ENCODE data around the gene HEBP2. TPM values are rescaled to one million over a fixed set of nuclear protein-coding genes. Genes with fewer than 3 reads are reported as not detected.
"Not testable (repeated sequence)": the region's sequence is repeated elsewhere in the genome, so short reads cannot be mapped to it uniquely, and the experiment has no call there.

The HEBP2 gene, protein sequence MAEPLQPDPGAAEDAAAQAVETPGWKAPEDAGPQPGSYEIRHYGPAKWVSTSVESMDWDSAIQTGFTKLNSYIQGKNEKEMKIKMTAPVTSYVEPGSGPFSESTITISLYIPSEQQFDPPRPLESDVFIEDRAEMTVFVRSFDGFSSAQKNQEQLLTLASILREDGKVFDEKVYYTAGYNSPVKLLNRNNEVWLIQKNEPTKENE
- total RNA-seq (10 to 100 TPM; 46.3 to 75.3 (median 65.5) TPM), polyA plus RNA-seq (10 to 100 TPM; 16.6 to 21.0 (median 19.4) TPM)

DNA sequence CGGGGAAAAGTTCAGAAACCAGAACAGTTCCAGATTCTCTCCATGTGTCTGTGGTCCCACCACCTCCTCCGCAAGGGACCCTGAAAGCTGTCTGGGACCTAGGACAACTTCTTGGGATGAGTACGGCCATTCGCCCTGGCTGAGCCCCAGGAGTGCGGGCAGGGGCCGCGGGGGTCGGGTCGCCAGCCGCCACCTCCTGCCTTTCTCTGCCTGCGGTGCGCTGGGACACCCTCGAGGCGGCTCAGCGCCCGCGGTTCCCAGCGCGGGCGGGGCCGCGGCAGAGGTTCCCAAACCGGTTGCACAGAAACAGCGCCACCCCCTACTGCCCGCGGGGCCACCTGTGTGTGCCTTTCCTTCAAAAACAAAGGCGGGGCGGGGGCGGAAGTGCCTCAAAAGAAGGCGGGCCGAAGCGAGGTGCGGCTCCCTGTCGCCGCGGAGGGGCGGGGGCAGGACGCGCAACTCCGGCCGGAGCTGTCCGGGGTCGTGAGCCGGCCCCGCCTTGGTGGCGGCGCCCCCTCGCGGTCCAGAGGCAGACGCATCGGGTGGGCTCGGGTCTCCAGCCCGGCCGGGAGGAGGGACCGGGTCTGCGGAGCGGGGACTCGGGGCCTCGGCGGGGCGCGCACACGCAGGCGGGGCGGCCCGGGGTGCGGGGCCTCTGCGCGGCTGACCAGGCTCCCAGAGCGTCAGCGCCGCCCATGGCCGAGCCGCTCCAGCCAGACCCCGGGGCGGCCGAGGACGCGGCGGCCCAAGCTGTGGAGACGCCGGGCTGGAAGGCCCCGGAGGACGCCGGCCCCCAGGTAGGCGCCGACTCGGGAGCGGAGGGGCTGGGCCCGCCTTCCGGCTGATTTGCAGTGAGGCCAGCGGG is at the start of gene HEBP2:
TSS of gene HEBP2 (plus strand) at position 423 of the 865 bp plus-strand sequence. CDS start at position 696, 273 bp downstream.
- peak within 1 kb of the TSS; percentile 66 to 95 (median 76) for H3K4me3 ChIP-seq
- peaks cover 0 to 34% (median 17%) of the 10 kb centered on the region in 4 donors for H3K36me3 ChIP-seq
- TF ChIP-seq POLR2A (IDR thresholded peaks at IDR 0.05) = peak; percentile 35 to 63
- no peak for TF ChIP-seq EP300 (IDR thresholded peaks at IDR 0.05)
- TF ChIP-seq, protein P1, sequence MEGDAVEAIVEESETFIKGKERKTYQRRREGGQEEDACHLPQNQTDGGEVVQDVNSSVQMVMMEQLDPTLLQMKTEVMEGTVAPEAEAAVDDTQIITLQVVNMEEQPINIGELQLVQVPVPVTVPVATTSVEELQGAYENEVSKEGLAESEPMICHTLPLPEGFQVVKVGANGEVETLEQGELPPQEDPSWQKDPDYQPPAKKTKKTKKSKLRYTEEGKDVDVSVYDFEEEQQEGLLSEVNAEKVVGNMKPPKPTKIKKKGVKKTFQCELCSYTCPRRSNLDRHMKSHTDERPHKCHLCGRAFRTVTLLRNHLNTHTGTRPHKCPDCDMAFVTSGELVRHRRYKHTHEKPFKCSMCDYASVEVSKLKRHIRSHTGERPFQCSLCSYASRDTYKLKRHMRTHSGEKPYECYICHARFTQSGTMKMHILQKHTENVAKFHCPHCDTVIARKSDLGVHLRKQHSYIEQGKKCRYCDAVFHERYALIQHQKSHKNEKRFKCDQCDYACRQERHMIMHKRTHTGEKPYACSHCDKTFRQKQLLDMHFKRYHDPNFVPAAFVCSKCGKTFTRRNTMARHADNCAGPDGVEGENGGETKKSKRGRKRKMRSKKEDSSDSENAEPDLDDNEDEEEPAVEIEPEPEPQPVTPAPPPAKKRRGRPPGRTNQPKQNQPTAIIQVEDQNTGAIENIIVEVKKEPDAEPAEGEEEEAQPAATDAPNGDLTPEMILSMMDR (IDR thresholded peaks at IDR 0.05) = peak in 1 of 4 experiments; percentile 44
- TF ChIP-seq POLR2AphosphoS5 (IDR thresholded peaks at IDR 0.05) = peak; percentile 67 to 89 (median 73)
- peak; percentile 96 for DNase-seq
- 0 to 1% methylated on average over 92 of the region's 92 CpGs for WGBS, 2 donors
- peaks cover 0 to 15% (median 11%) of the 10 kb centered on the region in 4 donors for H3K4me1 ChIP-seq
- intact Hi-C loops (cut with DNase I) = loop anchor here (2.0 to 10.0 kb wide), 5 partner anchors 287 to 581 kb away; partner anchors contain the start of genes CCDC28A, REPS1 and TNFAIP3
- H3K27ac ChIP-seq = peak within 1 kb of the TSS; percentile 90 to 94 (median 92)
- no peaks in the 10 kb centered on the region for H3K27me3 ChIP-seq
- H3K9me3 ChIP-seq = no peaks in the 10 kb centered on the region

DNA sequence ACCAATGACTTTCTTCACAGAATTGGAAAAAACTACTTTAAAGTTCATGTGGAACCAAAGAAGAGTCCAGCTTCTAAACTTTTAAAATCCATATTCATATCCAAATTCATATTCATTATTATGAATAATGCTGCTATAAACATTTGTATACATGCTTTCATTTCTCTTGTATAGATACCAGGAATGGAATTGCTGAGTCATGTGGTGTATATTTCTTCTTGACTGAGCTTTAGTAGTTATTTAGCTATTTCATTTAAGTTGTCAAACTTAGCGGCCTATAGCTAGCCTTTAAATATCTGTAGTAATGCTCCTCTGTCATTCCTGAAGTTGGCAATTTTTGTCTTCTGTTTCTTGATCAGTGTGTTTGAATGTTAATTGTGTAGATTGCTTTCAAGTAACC is 46.1 kb upstream of the HEBP2 start:
- Histone ChIP-seq H3K9me3 (no peaks in the 10 kb centered on the region), H3K36me3 (no peaks in the 10 kb centered on the region), H3K4me3 (no peak overlapping the region), H3K27ac (no peak overlapping the region), H3K27me3 (no peaks in the 10 kb centered on the region), H3K4me1 (no peaks in the 10 kb centered on the region)
- no peak for TF ChIP-seq POLR2AphosphoS5 (IDR thresholded peaks at IDR 0.05)
- no peak for TF ChIP-seq POLR2A (IDR thresholded peaks at IDR 0.05)
- no peak for TF ChIP-seq EP300 (IDR thresholded peaks at IDR 0.05)
- TF ChIP-seq, protein P1 (IDR thresholded peaks at IDR 0.05) = no peak
- WGBS, 2 donors = 91 to 100% methylated on average over 1 of the region's 1 CpG
- intact Hi-C loops (cut with DNase I) = no loop called here
- DNase-seq = no peak

DNA sequence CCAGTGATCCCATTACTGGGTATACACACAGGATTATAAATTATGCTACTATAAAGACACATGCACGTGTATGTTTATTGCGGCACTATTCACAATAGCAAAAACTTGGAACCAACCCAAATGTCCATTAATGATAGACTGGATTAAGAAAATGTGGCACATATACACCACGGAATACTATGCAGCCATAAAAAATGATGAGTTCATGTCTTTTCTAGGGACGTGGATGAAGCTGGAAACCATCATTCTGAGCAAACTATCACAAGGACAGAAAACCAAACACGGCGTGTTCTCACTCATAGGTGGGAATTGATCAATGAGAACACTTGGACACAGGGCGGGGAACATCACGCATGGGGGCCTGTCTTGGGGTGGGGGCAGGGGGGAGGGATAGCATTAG is 35.3 kb upstream of the HEBP2 start:
- H3K27ac ChIP-seq; H3K4me1 ChIP-seq; H3K4me3 ChIP-seq; DNase-seq; H3K27me3 ChIP-seq; H3K9me3 ChIP-seq; intact Hi-C loops (cut with DNase I); H3K36me3 ChIP-seq: not testable (repeated sequence)
- WGBS, 2 donors = 86 to 92% methylated on average over 8 of the region's 8 CpGs

DNA sequence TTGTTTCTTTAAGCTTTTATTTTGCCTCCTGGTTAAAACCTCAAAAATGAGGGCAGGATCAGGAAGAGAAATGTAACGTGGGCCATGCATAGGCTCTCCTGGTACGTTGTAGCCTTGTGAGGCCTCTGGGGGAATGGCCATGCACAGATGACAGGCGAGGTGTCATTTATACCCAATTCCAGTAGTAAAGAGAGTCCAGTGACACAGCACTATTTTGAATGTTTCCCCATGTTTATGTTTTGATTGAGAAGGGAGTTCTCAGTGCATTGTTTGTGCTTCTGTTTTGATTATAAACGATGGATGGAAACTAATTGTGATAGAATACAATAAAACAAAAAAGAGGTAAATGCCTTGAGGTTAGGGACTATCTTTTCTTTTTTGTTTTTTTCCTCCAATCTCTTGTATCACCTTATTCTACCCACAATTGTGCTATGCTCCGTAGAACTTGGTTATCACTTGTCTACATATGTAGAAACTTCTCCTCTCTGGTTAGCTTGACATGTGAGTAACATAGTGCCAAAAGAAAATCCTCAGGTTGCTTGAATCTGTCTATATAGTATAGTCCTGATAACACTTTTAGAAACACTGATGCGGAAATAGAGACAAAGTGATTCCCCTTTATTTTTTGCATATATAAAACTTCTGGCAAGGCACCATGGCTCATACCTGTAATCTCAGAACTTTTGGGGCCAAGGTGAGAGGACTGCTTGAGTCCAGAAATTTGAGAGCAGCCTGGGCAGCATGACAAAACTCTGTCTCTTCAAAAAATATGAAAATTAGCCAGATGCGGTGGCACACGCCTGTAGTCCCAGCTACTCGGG is 33.2 kb upstream of the HEBP2 start:
- Histone ChIP-seq H3K4me1 (no peaks in the 10 kb centered on the region), H3K36me3 (no peaks in the 10 kb centered on the region), H3K27ac (no peak overlapping the region), H3K9me3 (no peaks in the 10 kb centered on the region), H3K27me3 (no peaks in the 10 kb centered on the region), H3K4me3 (no peak overlapping the region)
- DNase-seq = no peak
- WGBS, 2 donors = 79 to 84% methylated on average over 9 of the region's 9 CpGs
- intact Hi-C loops (cut with DNase I) = no loop called here
- TF ChIP-seq EP300 (IDR thresholded peaks at IDR 0.05) = no peak
- TF ChIP-seq POLR2AphosphoS5 (IDR thresholded peaks at IDR 0.05) = no peak
- TF ChIP-seq, protein P1 (IDR thresholded peaks at IDR 0.05) = no peak
- no peak for TF ChIP-seq POLR2A (IDR thresholded peaks at IDR 0.05)

DNA sequence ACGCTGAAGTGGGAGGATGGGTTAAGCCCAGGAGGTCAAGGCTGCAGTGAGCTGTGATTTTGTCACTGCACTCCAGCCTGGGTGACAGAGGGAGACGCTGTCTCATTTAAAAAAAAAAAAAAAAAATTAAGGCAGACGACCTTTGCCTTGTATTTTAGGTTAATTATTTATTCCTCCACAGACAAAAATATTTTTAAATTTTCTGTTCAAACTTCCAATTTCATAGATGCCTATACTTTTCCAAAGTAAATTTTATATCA is 32.6 kb upstream of the HEBP2 start:
- DNase-seq = no peak
- no peaks in the 10 kb centered on the region for H3K4me1 ChIP-seq
- H3K4me3 ChIP-seq = no peak overlapping the region
- 39 to 70% methylated on average over 3 of the region's 3 CpGs for WGBS, 2 donors
- TF ChIP-seq POLR2AphosphoS5 (IDR thresholded peaks at IDR 0.05) (no peak), POLR2A (IDR thresholded peaks at IDR 0.05) (no peak)
- TF ChIP-seq, protein P1 (IDR thresholded peaks at IDR 0.05) = no peak
- H3K36me3 ChIP-seq = no peaks in the 10 kb centered on the region
- no peaks in the 10 kb centered on the region for H3K9me3 ChIP-seq
- H3K27me3 ChIP-seq = no peaks in the 10 kb centered on the region
- H3K27ac ChIP-seq = no peak overlapping the region
- intact Hi-C loops (cut with DNase I) = no loop called here

All from sigmoid colon (tissue), 7 donors.